PFSK-1 (cell line): ENCODE data around the gene BCO1.

ENCODE experiments used
- FOXP2 ChIP-seq: optimal IDR thresholded peaks from 2 replicates; pipeline ENCODE3; 2011; ENCODE audit warnings: borderline replicate concordance, control low read depth, inconsistent platforms; ENCODE audit not compliant: insufficient read depth; ENCODE audit errors: extremely low read length, extremely low read depth
- POLR2AphosphoS5 ChIP-seq: IDR thresholded peaks from 2 replicates; pipeline ENCODE4 v1.6.1; 2012; ENCODE audit warnings: low read depth, mild to moderate bottlenecking, control low read depth, low read length, moderate library complexity
- REST ChIP-seq, 2 experiments: IDR thresholded peaks; 2 replicates each; pipeline versions ENCODE4 v1.6.1 to v1.8.0; 2011 to 2012; ENCODE audit warnings: low read depth in 2 of 2, low read length in 2 of 2, control low read depth in 1 of 2, inconsistent platforms in 1 of 2, mild to moderate bottlenecking in 1 of 2, moderate library complexity in 1 of 2; ENCODE audit not compliant: insufficient read depth in 1 of 2
- SIN3A ChIP-seq: IDR thresholded peaks from 2 replicates; pipeline ENCODE4 v1.6.1; 2012; ENCODE audit warnings: mild to moderate bottlenecking, low read length, moderate library complexity, borderline replicate concordance; ENCODE audit not compliant: insufficient read depth
- TAF1 ChIP-seq: IDR thresholded peaks from 2 replicates; pipeline ENCODE4 v1.6.1; 2012; ENCODE audit warnings: low read length, control low read depth, borderline replicate concordance; ENCODE audit not compliant: insufficient read depth

BCO1 gene

GRCh38 chr16:81292936-81293335, 54.4 kb downstream of the BCO1 start:
- TF ChIP-seq TAF1 (no peak), POLR2AphosphoS5 (no peak), FOXP2 (no peak), SIN3A (no peak), REST (IDR thresholded peaks at IDR 0.05; ENCODE audit: insufficient read depth in 1 of 2, low read depth in 2 of 2, low read length in 2 of 2) (no peak)

GRCh38 chr16:81293909-81294802, 55.7 kb downstream of the BCO1 start:
- no peak for TF ChIP-seq TAF1
- no peak for TF ChIP-seq REST (IDR thresholded peaks at IDR 0.05; ENCODE audit: insufficient read depth in 1 of 2, low read depth in 2 of 2, low read length in 2 of 2)
- no peak for TF ChIP-seq SIN3A
- no peak for TF ChIP-seq FOXP2
- no peak for TF ChIP-seq POLR2AphosphoS5

GRCh38 chr16:81296631-81297030, 58.1 kb downstream of the BCO1 start:
- TF ChIP-seq TAF1 (no peak), POLR2AphosphoS5 (no peak)

- TF ChIP-seq POLR2AphosphoS5, result no peak
- no peak for TF ChIP-seq FOXP2
- TF ChIP-seq REST (IDR thresholded peaks at IDR 0.05; ENCODE audit: insufficient read depth in 1 of 2, low read depth in 2 of 2, low read length in 2 of 2), result no peak
- no peak for TF ChIP-seq SIN3A
- no peak for TF ChIP-seq TAF1
These were observed 69.3 kb downstream of the BCO1 start for GRCh38 chr16:81307770-81308169.

GRCh38 chr16:81310045-81310644, 71.7 kb downstream of the BCO1 start:
- TF ChIP-seq REST (IDR thresholded peaks at IDR 0.05; ENCODE audit: insufficient read depth in 1 of 2, low read depth in 2 of 2, low read length in 2 of 2) (no peak), TAF1 (no peak), SIN3A (no peak), FOXP2 (no peak), POLR2AphosphoS5 (no peak)
